HEK293 (cell line): ENCODE data around the gene KLHDC10.

Experiments used
- CTCF ChIA-PET: fragments of 350-600 bp; formaldehyde crosslinking; extraction: SDS; loops from one replicate; lab custom pipeline; 2021; ENCODE audit warnings: antibody characterized with exemption; lab: Yijun Ruan, JAX
- POLR2A ChIA-PET: fragments of 300-600 bp; formaldehyde crosslinking; extraction: SDS; loops from one replicate; lab custom pipeline; 2020; ENCODE audit warnings: antibody characterized with exemption, inconsistent platforms; lab: Yijun Ruan, JAX
- H3K27ac ChIP-seq: fragments of 200-500 bp; sonication (Bioruptor generic); 2 replicates; pipeline ENCODE4 v1.5.1; 2014; ENCODE audit warnings: low read depth, low read length, control low read depth, inconsistent platforms; ENCODE audit errors: extremely low read depth
- H3K36me3 ChIP-seq, 2 experiments: fragments of 200-500 bp in 1 of 2; sonication (Bioruptor generic) in 1 of 2; 1 replicate in 1 of 2; 2 replicates in 1 of 2; pipeline ENCODE4 v1.5.1; 2014 to 2017; ENCODE audit warnings: inconsistent platforms in 2 of 2, low read length in 2 of 2; ENCODE audit not compliant: control insufficient read depth in 2 of 2, insufficient read depth in 1 of 2
- H3K4me1 ChIP-seq: fragments of 200-500 bp; sonication (Bioruptor generic); 2 replicates; pipeline ENCODE4 v1.5.1; 2014; ENCODE audit warnings: mild to moderate bottlenecking, low read length, inconsistent platforms; ENCODE audit not compliant: control insufficient read depth, insufficient read depth
- H3K4me3 ChIP-seq: 2 replicates; pipeline ENCODE4 v1.5.1; 2011; ENCODE audit warnings: low read depth, mild to moderate bottlenecking, control low read depth, low read length, moderate library complexity
- H3K9me3 ChIP-seq: fragments of 200-500 bp; sonication (Bioruptor generic); 2 replicates; pipeline ENCODE4 v1.5.1; 2014; ENCODE audit warnings: low read depth, low read length, inconsistent platforms; ENCODE audit not compliant: control insufficient read depth, insufficient read depth
- BCL11A ChIP-seq: fragments of 450-650 bp; formaldehyde crosslinking; IDR thresholded peaks from 2 replicates; pipeline ENCODE4 v1.5.1; 2016; ENCODE audit warnings: low read depth, missing biosample characterization, missing genetic modification characterization
- EGR2 ChIP-seq: fragments of 450-650 bp; formaldehyde crosslinking; IDR thresholded peaks from 2 replicates; pipeline ENCODE4 v1.5.1; 2016; ENCODE audit warnings: low read depth, missing biosample characterization, missing genetic modification characterization
- FEZF1 ChIP-seq: fragments of 450-650 bp; formaldehyde crosslinking; IDR thresholded peaks from 2 replicates; pipeline ENCODE4 v1.5.1; 2016; ENCODE audit warnings: missing biosample characterization, missing genetic modification characterization
- KLF1 ChIP-seq: fragments of 450-650 bp; formaldehyde crosslinking; IDR thresholded peaks from 2 replicates; pipeline ENCODE4 v1.5.1; 2016; ENCODE audit warnings: missing biosample characterization, missing genetic modification characterization
- ZBTB21 ChIP-seq: fragments of 450-650 bp; formaldehyde crosslinking; IDR thresholded peaks from 2 replicates; pipeline ENCODE4 v1.5.1; 2017; ENCODE audit warnings: missing biosample characterization, missing genetic modification characterization
- ZEB2 ChIP-seq: fragments of 450-650 bp; formaldehyde crosslinking; IDR thresholded peaks from 2 replicates; pipeline ENCODE4 v1.5.1; 2016; ENCODE audit warnings: missing biosample characterization, missing genetic modification characterization
- ZFP41 ChIP-seq: fragments of 450-650 bp; formaldehyde crosslinking; IDR thresholded peaks from 2 replicates; pipeline ENCODE4 v1.5.1; 2016; ENCODE audit warnings: missing biosample characterization, missing genetic modification characterization, borderline replicate concordance
- ZNF112 ChIP-seq: fragments of 450-650 bp; formaldehyde crosslinking; IDR thresholded peaks from 2 replicates; pipeline ENCODE4 v1.5.0; 2017; ENCODE audit warnings: missing biosample characterization, missing genetic modification characterization
- ZNF138 ChIP-seq: fragments of 450-650 bp; formaldehyde crosslinking; IDR thresholded peaks from 2 replicates; pipeline ENCODE4 v1.5.1; 2016; ENCODE audit warnings: missing biosample characterization, missing genetic modification characterization, borderline replicate concordance
- ZNF155 ChIP-seq: fragments of 450-650 bp; formaldehyde crosslinking; IDR thresholded peaks from 2 replicates; pipeline ENCODE4 v1.5.1; 2016; ENCODE audit warnings: missing biosample characterization, missing genetic modification characterization
- ZNF19 ChIP-seq: fragments of 450-650 bp; formaldehyde crosslinking; IDR thresholded peaks from 2 replicates; pipeline ENCODE4; 2016; ENCODE audit warnings: missing biosample characterization, missing genetic modification characterization, low read depth
- ZNF2 ChIP-seq: fragments of 450-650 bp; formaldehyde crosslinking; IDR thresholded peaks from 2 replicates; pipeline ENCODE4 v1.5.1; 2016; ENCODE audit warnings: missing biosample characterization, missing genetic modification characterization
- ZNF202 ChIP-seq: fragments of 450-650 bp; formaldehyde crosslinking; IDR thresholded peaks from 2 replicates; pipeline ENCODE4 v1.5.1; 2016; ENCODE audit warnings: missing biosample characterization, missing genetic modification characterization, borderline replicate concordance
- ZNF24 ChIP-seq: fragments of 450-650 bp; formaldehyde crosslinking; IDR thresholded peaks from 2 replicates; pipeline ENCODE4 v1.5.1; 2016; ENCODE audit warnings: missing biosample characterization, missing genetic modification characterization
- ZNF302 ChIP-seq: fragments of 450-650 bp; formaldehyde crosslinking; IDR thresholded peaks from 2 replicates; pipeline ENCODE4 v1.5.1; 2016; ENCODE audit warnings: missing biosample characterization, missing genetic modification characterization, low read depth
- ZNF341 ChIP-seq: fragments of 450-650 bp; formaldehyde crosslinking; IDR thresholded peaks from 2 replicates; pipeline ENCODE4; 2016; ENCODE audit warnings: low read depth, missing biosample characterization, missing genetic modification characterization
- ZNF354C ChIP-seq: fragments of 450-650 bp; formaldehyde crosslinking; IDR thresholded peaks from 2 replicates; pipeline ENCODE4 v1.5.1; 2016; ENCODE audit warnings: missing biosample characterization, missing genetic modification characterization, low read depth, borderline replicate concordance
- ZNF510 ChIP-seq: fragments of 450-650 bp; formaldehyde crosslinking; IDR thresholded peaks from 2 replicates; pipeline ENCODE4 v1.5.1; 2018; ENCODE audit warnings: mild to moderate bottlenecking, missing genetic modification characterization, missing biosample characterization; ENCODE audit not compliant: insufficient replicate concordance
- ZNF544 ChIP-seq: fragments of 450-650 bp; formaldehyde crosslinking; IDR thresholded peaks from 2 replicates; pipeline ENCODE4 v1.5.0; 2017; ENCODE audit warnings: missing biosample characterization, missing genetic modification characterization
- ZNF768 ChIP-seq: fragments of 450-650 bp; formaldehyde crosslinking; IDR thresholded peaks from 2 replicates; pipeline ENCODE4 v1.5.1; 2018; ENCODE audit warnings: missing biosample characterization, mild to moderate bottlenecking, missing genetic modification characterization
- ZSCAN16 ChIP-seq: fragments of 450-650 bp; formaldehyde crosslinking; IDR thresholded peaks from 2 replicates; pipeline ENCODE4 v1.5.1; 2016; ENCODE audit warnings: missing biosample characterization, missing genetic modification characterization
- TF ChIP-seq, protein P1 (sequence below): fragments of 450-650 bp; formaldehyde crosslinking; IDR thresholded peaks from 2 replicates; pipeline ENCODE4 v1.5.1; 2016; ENCODE audit warnings: missing biosample characterization, missing genetic modification characterization
- TF ChIP-seq, protein P2 (sequence below): fragments of 450-650 bp; formaldehyde crosslinking; IDR thresholded peaks from 2 replicates; pipeline ENCODE4 v1.5.1; 2016; ENCODE audit warnings: missing biosample characterization, missing genetic modification characterization
- TF ChIP-seq, protein P3 (sequence below): fragments of 450-650 bp; IDR thresholded peaks from 2 replicates; pipeline ENCODE4 v1.5.1; 2018; ENCODE audit warnings: missing biosample characterization, mild to moderate bottlenecking, missing genetic modification characterization
- TF ChIP-seq, protein P4 (sequence below): fragments of 450-650 bp; formaldehyde crosslinking; IDR thresholded peaks from 2 replicates; pipeline ENCODE4 v1.5.1; 2016; ENCODE audit warnings: missing biosample characterization, missing genetic modification characterization
- TF ChIP-seq, protein P5 (sequence below): fragments of 450-650 bp; formaldehyde crosslinking; IDR thresholded peaks from 2 replicates; pipeline ENCODE4 v1.5.1; 2016; ENCODE audit warnings: missing biosample characterization, missing genetic modification characterization

Gene KLHDC10

DNA sequence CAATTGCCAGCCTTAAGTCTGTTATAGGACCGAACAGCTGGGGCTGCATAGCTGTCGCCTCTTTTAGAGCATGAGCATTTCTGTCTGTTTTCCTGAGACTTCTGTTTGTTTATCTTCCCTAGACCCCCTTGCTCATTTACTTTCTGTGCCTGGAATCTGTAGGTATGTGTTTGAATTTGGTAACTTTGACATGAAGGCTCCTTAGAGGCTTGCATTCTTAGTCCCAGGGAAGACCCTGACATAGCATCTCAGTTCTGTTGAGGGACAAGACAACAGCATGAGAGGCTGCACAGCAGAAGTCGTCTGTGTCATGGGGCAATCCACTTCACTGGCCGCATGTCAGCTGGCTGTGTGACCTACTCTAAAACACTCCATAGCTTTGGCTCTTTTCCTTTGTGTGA is 58.7 kb downstream of the KLHDC10 start (continued):
- TF ChIP-seq, protein P1, sequence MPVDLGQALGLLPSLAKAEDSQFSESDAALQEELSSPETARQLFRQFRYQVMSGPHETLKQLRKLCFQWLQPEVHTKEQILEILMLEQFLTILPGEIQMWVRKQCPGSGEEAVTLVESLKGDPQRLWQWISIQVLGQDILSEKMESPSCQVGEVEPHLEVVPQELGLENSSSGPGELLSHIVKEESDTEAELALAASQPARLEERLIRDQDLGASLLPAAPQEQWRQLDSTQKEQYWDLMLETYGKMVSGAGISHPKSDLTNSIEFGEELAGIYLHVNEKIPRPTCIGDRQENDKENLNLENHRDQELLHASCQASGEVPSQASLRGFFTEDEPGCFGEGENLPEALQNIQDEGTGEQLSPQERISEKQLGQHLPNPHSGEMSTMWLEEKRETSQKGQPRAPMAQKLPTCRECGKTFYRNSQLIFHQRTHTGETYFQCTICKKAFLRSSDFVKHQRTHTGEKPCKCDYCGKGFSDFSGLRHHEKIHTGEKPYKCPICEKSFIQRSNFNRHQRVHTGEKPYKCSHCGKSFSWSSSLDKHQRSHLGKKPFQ (tag by site-specific recombination) = no peak
- TF ChIP-seq, protein P2, sequence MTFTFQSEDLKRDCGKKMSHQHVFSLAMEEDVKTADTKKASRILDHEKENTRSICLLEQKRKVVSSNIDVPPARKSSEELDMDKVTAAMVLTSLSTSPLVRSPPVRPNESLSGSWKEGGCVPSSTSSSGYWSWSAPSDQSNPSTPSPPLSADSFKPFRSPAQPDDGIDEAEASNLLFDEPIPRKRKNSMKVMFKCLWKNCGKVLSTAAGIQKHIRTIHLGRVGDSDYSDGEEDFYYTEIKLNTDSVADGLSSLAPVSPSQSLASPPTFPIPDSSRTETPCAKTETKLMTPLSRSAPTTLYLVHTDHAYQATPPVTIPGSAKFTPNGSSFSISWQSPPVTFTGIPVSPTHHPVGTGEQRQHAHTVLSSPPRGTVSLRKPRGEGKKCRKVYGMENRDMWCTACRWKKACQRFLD (tag by site-specific recombination) = no peak
- TF ChIP-seq ZNF138 (no peak), ZNF768 (tag by site-specific recombination) (no peak), ZNF302 (tag by site-specific recombination) (no peak), ZNF544 (tag by site-specific recombination) (no peak)

DNA sequence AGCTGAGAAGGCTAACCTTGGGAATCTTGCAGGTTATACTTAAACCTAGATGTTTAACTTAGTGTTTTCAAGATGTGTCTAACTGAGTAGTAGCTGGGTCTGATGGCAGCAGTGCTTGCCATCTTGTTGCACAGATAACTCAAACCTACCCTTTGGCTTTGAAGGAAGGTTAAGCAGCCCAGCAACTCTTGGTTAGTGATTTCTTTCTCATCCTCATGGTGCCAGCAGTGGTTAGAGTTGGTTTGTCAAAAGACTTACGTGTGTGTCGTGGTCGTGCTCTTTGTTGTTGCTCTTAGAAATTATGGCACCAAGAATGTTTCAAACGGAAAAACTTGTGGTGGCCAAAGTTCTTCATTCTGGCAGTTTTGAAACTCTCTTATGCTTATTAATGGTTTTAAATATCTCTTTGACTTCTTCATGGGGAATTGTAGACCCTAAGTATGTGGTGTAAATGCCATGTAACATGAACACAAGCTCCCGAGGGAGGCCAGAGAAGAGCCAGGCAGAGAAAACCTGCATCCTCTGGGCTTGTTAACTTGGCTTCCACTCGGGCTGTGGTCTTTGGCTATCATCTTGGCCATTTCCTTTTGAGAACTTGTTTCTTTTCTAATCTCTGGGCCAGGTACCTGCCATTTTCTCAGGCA is 61.0 kb downstream of the KLHDC10 start:
- CTCF ChIA-PET = no interaction called here
- peaks cover 5 to 51% of the 10 kb centered on the region in 2 experiments; a peak in 2 of 3 replicates for H3K36me3 ChIP-seq

DNA sequence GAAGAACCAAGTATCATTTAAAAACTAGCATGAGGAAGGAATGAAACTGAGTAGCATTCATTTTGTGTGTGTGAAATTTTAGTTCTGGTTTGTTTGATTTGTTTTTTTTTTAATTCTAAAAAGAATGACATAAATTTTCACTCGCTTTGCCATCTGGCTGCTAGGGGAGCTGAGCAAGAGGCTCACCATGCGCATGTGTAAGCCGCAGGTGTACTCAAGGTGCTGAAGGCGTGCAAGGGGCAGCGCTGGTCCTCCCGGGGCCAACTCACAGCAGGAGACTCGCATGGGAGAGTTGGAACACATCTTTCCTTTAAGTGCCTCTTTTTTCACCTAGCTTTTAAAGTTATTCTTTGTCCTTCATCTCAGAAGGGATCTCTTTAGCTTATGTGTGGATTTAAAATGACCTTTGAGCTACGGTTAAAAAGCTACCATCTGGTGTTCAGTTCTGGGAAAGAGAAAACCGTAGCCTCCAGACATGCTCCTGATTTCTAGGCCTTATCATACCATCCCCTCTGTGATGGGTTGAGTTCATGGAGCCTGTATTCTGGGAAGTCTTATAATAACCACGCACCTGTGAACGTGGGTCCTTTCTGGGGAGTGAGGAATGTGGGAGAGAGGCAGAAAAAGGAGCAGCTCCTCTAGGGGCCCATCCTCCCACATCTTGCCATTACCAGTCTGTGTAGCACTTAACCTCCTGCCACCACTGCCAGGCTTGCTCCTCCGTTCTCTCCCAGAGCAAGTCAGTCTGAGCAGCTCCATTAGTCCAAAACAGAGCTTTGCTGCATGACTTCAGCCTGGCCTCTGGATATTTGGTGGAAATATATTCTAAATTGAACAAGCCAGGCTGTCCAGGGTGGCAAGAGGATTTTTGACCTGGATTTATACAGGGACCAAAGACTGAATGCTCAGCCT is 61.9 kb downstream of the KLHDC10 start:
- TF ChIP-seq ZNF155 (no peak), ZNF354C (tag by site-specific recombination) (no peak), ZFP41 (no peak), BCL11A (tag by site-specific recombination) (no peak), ZNF24 (tag by site-specific recombination) (no peak), ZSCAN16 (tag by site-specific recombination) (no peak), ZNF112 (tag by site-specific recombination) (no peak), ZNF19 (tag by site-specific recombination) (no peak), ZEB2 (no peak), ZNF202 (tag by site-specific recombination) (no peak), FEZF1 (tag by site-specific recombination) (no peak)
- TF ChIP-seq, protein P3, sequence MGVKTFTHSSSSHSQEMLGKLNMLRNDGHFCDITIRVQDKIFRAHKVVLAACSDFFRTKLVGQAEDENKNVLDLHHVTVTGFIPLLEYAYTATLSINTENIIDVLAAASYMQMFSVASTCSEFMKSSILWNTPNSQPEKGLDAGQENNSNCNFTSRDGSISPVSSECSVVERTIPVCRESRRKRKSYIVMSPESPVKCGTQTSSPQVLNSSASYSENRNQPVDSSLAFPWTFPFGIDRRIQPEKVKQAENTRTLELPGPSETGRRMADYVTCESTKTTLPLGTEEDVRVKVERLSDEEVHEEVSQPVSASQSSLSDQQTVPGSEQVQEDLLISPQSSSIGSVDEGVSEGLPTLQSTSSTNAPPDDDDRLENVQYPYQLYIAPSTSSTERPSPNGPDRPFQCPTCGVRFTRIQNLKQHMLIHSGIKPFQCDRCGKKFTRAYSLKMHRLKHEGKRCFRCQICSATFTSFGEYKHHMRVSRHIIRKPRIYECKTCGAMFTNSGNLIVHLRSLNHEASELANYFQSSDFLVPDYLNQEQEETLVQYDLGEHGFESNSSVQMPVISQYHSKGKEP (tag by site-specific recombination) = no peak
- TF ChIP-seq, protein P4, sequence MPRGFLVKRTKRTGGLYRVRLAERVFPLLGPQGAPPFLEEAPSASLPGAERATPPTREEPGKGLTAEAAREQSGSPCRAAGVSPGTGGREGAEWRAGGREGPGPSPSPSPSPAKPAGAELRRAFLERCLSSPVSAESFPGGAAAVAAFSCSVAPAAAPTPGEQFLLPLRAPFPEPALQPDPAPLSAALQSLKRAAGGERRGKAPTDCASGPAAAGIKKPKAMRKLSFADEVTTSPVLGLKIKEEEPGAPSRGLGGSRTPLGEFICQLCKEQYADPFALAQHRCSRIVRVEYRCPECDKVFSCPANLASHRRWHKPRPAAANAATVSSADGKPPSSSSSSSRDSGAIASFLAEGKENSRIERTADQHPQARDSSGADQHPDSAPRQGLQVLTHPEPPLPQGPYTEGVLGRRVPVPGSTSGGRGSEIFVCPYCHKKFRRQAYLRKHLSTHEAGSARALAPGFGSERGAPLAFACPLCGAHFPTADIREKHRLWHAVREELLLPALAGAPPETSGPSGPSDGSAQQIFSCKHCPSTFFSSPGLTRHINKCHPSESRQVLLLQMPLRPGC (tag by site-specific recombination) = no peak
- TF ChIP-seq, protein P5, sequence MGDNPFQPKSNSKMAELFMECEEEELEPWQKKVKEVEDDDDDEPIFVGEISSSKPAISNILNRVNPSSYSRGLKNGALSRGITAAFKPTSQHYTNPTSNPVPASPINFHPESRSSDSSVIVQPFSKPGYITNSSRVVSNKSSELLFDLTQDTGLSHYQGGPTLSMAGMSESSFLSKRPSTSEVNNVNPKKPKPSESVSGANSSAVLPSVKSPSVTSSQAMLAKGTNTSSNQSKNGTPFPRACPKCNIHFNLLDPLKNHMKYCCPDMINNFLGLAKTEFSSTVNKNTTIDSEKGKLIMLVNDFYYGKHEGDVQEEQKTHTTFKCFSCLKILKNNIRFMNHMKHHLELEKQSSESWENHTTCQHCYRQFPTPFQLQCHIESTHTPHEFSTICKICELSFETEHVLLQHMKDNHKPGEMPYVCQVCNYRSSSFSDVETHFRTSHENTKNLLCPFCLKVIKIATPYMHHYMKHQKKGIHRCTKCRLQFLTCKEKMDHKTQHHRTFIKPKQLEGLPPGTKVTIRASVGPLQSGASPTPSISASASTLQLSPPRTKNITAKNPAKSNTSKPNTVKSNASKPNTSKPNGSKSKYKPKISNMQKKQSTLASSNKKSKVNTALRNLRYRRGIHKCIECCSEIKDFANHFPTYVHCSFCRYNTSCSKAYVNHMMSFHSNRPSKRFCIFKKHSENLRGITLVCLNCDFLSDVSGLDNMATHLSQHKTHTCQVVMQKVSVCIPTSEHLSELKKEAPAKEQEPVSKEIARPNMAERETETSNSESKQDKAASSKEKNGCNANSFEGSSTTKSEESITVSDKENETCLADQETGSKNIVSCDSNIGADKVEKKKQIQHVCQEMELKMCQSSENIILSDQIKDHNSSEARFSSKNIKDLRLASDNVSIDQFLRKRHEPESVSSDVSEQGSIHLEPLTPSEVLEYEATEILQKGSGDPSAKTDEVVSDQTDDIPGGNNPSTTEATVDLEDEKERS (tag by site-specific recombination) = no peak
- Histone ChIP-seq H3K4me1 (peaks cover 7% of the 10 kb centered on the region; the same call in 1 of the 2 replicates), H3K36me3 (peaks cover 5 to 52% of the 10 kb centered on the region in 2 experiments; a peak in 2 of 3 replicates), H3K9me3 (no peaks in the 10 kb centered on the region), H3K27ac (no peak overlapping the region), H3K4me3 (no peak overlapping the region)
- CTCF ChIA-PET = no interaction called here
- POLR2A ChIA-PET = no interaction called here

More for the DNA sequence above, 61.0 kb downstream of the KLHDC10 start:
- no peak overlapping the region for H3K27ac ChIP-seq
- no peaks in the 10 kb centered on the region for H3K9me3 ChIP-seq
- TF ChIP-seq KLF1 (tag by site-specific recombination) = no peak
- no peak for TF ChIP-seq EGR2
- no peak for TF ChIP-seq ZNF341 (tag by site-specific recombination)
- TF ChIP-seq ZBTB21 (tag by site-specific recombination) = no peak
- TF ChIP-seq ZNF2 (tag by site-specific recombination) = no peak
- no peak for TF ChIP-seq ZNF510
- H3K4me3 ChIP-seq = no peak overlapping the region
- POLR2A ChIA-PET = no interaction called here
- peaks cover 7% of the 10 kb centered on the region; the same call in 1 of the 2 replicates for H3K4me1 ChIP-seq
